Gastrocnemius medialis (tissue), 4 donors: ENCODE data around the gene WDR64. TPM values are rescaled to one million over a fixed set of nuclear protein-coding genes. Genes with fewer than 3 reads are reported as not detected.

Experiments used
- ATAC-seq, 2 donors: fragments of 150-250 bp; one replicate each; pipeline ENCODE4 v1.9.1; 2016
- DNase-seq, 2 donors: peaks; one replicate each; pipeline ENCODE4 v3.0.0-alpha.2; 2019
- H3K27ac ChIP-seq, 4 donors: fragments of 200-600 bp; sonication (generic); 1 replicate in 1 of 4; 2 replicates in 3 of 4; pipeline ENCODE4 v1.5.1; 2016 to 2018; ENCODE audit warnings: mild to moderate bottlenecking in 2 of 4, moderate library complexity in 1 of 4
- H3K27me3 ChIP-seq, 3 donors: fragments of 200-600 bp; sonication (generic) in 2 of 3; 1 replicate in 1 of 3; 2 replicates in 2 of 3; pipeline versions ENCODE4 v1.5.1 to v1.6.0; 2016 to 2019; ENCODE audit warnings: mild to moderate bottlenecking in 1 of 3, moderate library complexity in 1 of 3
- H3K36me3 ChIP-seq, 2 donors: fragments of 200-600 bp; sonication (generic) in 1 of 2; one replicate each; pipeline ENCODE4 v1.5.1; 2017 to 2018
- H3K4me1 ChIP-seq, 2 donors: fragments of 200-600 bp; sonication (generic) in 1 of 2; one replicate each; pipeline ENCODE4 v1.5.1; 2016 to 2017; ENCODE audit warnings: mild to moderate bottlenecking in 2 of 2
- H3K4me3 ChIP-seq, 4 donors: fragments of 200-600 bp; sonication (generic) in 3 of 4; 1 replicate in 1 of 4; 2 replicates in 3 of 4; pipeline ENCODE4 v1.5.1; 2016 to 2019; ENCODE audit warnings: mild to moderate bottlenecking in 2 of 4
- H3K9me3 ChIP-seq, 3 donors: fragments of 200-600 bp; sonication (generic) in 2 of 3; 1 replicate in 1 of 3; 2 replicates in 2 of 3; pipeline ENCODE4 v1.5.1; 2016 to 2019
- POLR2A ChIP-seq, 2 donors: fragments of 450-650 bp; IDR thresholded peaks; one replicate each; pipeline ENCODE4 v1.6.1; 2017; ENCODE audit warnings: antibody characterized with exemption in 2 of 2, mild to moderate bottlenecking in 2 of 2, moderate library complexity in 2 of 2
- in situ Hi-C, 4 donors: fragments of 200-750 bp; cut with MboI; loops; one replicate each; pipeline versions ENCODE4 v1.15.0 to v1.8.0; 2017; ENCODE audit warnings: low sequenced_read_pairs in 4 of 4
- intact Hi-C: fragments of 100-400 bp; cut with DNase I; formaldehyde crosslinking; loops from one replicate; pipeline ENCODE4 v1.15.1; 2023; ENCODE audit warnings: low total_unique reads
- total RNA-seq, 4 donors: library from RNA; depleted of rRNA; stranded (reverse); fragments of >200 nt; gene quantifications; one replicate each; pipeline versions ENCODE4 v1.1.0 to v1.2.3, GENCODE V29; 2016
- TF ChIP-seq, protein P1 (sequence below), 5 experiments: fragments of 450-650 bp in 3 of 5; fragments of 200-600 bp in 2 of 5; sonication (generic) in 2 of 5; IDR thresholded peaks in 4 of 5; conservative IDR thresholded peaks in 1 of 5; 1 replicate in 4 of 5; 2 replicates in 1 of 5; pipeline ENCODE4 v1.5.1; 2016 to 2019; ENCODE audit warnings: antibody characterized with exemption in 5 of 5, mild to moderate bottlenecking in 3 of 5, moderate library complexity in 3 of 5

WDR64 gene
- total RNA-seq, 4 donors from 2014 or later: 0.22 TPM; not detected in 3

- Histone ChIP-seq H3K4me1 (no peaks in the 10 kb centered on the region), H3K4me3 (no peak overlapping the region), H3K27me3 (no peaks in the 10 kb centered on the region), H3K36me3 (no peaks in the 10 kb centered on the region), H3K27ac (no peak overlapping the region), H3K9me3 (no peaks in the 10 kb centered on the region)
- DNase-seq (no peak), ATAC-seq (no peak)
- TF ChIP-seq POLR2A (IDR thresholded peaks at IDR 0.05): no peak
- TF ChIP-seq, protein P1, sequence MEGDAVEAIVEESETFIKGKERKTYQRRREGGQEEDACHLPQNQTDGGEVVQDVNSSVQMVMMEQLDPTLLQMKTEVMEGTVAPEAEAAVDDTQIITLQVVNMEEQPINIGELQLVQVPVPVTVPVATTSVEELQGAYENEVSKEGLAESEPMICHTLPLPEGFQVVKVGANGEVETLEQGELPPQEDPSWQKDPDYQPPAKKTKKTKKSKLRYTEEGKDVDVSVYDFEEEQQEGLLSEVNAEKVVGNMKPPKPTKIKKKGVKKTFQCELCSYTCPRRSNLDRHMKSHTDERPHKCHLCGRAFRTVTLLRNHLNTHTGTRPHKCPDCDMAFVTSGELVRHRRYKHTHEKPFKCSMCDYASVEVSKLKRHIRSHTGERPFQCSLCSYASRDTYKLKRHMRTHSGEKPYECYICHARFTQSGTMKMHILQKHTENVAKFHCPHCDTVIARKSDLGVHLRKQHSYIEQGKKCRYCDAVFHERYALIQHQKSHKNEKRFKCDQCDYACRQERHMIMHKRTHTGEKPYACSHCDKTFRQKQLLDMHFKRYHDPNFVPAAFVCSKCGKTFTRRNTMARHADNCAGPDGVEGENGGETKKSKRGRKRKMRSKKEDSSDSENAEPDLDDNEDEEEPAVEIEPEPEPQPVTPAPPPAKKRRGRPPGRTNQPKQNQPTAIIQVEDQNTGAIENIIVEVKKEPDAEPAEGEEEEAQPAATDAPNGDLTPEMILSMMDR (IDR thresholded peaks at IDR 0.05 in 4 of 5, conservative IDR thresholded peaks at IDR 0.05 in 1 of 5): no peak
- intact Hi-C loops: no loop called here
- in situ Hi-C loops: no loop called here
Observed at GRCh38 chr1:241717975-241718374, 65.9 kb downstream of the WDR64 start.

GRCh38 chr1:241721011-241721410 is 68.9 kb downstream of the WDR64 start:
- Histone ChIP-seq H3K9me3 (no peaks in the 10 kb centered on the region), H3K4me1 (no peaks in the 10 kb centered on the region), H3K27me3 (no peaks in the 10 kb centered on the region), H3K27ac (no peak overlapping the region), H3K36me3 (no peaks in the 10 kb centered on the region), H3K4me3 (no peak overlapping the region)
- TF ChIP-seq, protein P1 (IDR thresholded peaks at IDR 0.05 in 4 of 5, conservative IDR thresholded peaks at IDR 0.05 in 1 of 5): no peak
- no peak for TF ChIP-seq POLR2A (IDR thresholded peaks at IDR 0.05)
- in situ Hi-C loops: no loop called here
- DNase-seq (no peak), ATAC-seq (no peak)
- intact Hi-C loops: no loop called here

DNA sequence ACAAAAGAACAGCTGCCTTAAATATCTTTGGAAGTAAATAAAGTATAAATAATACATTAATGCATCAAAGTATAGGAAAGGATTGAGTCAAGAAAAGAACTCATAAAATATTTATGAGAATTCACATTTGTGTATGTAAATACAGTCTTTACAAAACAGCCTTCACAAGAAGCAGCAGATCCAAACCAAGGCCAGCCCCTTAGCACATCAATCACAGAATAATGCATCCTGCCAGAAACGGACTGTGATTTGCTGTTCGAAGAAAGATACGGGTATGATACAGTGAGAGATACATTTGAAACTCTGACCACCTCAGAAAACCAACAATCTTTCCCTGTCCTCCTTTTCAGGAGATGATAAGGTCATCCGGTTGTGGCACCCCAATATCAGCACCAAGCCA is 70.9 kb downstream of the WDR64 start:
- no peak overlapping the region for H3K4me3 ChIP-seq
- intact Hi-C loops: no loop called here
- H3K27ac ChIP-seq: no peak overlapping the region
- H3K4me1 ChIP-seq: no peaks in the 10 kb centered on the region
- H3K36me3 ChIP-seq: no peaks in the 10 kb centered on the region
- DNase-seq: no peak
- TF ChIP-seq POLR2A (IDR thresholded peaks at IDR 0.05): no peak
- TF ChIP-seq, protein P1 (IDR thresholded peaks at IDR 0.05 in 4 of 5, conservative IDR thresholded peaks at IDR 0.05 in 1 of 5): no peak
- in situ Hi-C loops: no loop called here
- H3K27me3 ChIP-seq: no peaks in the 10 kb centered on the region
- H3K9me3 ChIP-seq: no peaks in the 10 kb centered on the region
- ATAC-seq: no peak

DNA sequence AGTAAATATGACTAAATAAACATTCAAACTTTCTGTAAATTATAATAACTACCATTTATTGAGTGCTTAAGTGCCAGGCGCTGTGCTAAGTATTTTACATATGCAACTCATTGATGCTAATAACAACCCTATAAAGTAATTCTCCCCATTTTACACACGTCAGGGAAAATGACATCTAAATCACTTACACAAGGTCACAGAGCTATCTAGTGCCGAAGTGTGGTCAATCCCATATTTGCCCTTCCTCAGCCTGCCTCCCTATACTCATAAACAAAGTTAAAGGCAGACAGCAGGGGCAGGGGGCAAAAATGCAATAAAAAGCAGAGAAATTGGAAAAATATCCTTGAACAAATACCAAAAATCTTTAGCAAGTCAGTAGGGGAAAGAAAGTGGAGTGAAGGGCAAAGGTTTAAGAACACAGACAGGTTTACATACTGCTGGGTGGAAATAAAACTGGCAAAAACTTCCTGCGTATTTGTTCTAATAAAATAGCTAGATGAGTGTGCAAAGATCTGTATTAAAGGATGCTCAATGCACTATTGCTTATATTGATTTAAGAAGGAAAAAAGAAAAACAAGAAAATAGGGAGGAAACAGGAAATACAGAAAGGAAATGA is 72.8 kb downstream of the WDR64 start:
- Histone ChIP-seq H3K4me1 (no peaks in the 10 kb centered on the region), H3K27me3 (no peaks in the 10 kb centered on the region), H3K4me3 (no peak overlapping the region), H3K36me3 (no peaks in the 10 kb centered on the region), H3K9me3 (no peaks in the 10 kb centered on the region), H3K27ac (no peak overlapping the region)
- DNase-seq (no peak), ATAC-seq (no peak)
- TF ChIP-seq POLR2A (IDR thresholded peaks at IDR 0.05): no peak
- TF ChIP-seq, protein P1 (IDR thresholded peaks at IDR 0.05 in 4 of 5, conservative IDR thresholded peaks at IDR 0.05 in 1 of 5): no peak
- in situ Hi-C loops: no loop called here
- intact Hi-C loops: no loop called here

DNA sequence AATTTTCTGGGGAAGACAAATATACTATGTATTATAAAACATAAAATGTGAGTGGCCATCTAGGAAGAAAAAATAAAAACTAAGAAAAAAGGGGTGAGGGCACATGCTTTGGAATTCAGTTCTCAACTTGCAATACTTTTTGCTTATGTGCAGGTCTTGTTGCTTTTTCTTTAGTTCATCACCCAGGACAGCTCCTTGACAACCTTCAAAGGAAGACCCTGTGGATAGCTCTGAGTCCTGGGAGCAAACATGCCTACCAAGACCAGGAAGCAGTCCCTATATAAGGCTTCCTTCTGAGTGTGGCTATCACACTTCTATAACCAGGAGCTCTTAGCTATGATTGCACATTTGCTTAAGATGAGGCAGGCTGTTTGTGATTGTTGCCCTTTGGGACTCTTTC is 78.0 kb downstream of the WDR64 start:
- TF ChIP-seq POLR2A (IDR thresholded peaks at IDR 0.05): no peak
- TF ChIP-seq, protein P1 (IDR thresholded peaks at IDR 0.05 in 4 of 5, conservative IDR thresholded peaks at IDR 0.05 in 1 of 5): no peak
- no peaks in the 10 kb centered on the region for H3K9me3 ChIP-seq
- no peak for DNase-seq
- H3K4me3 ChIP-seq: no peak overlapping the region
- no peaks in the 10 kb centered on the region for H3K36me3 ChIP-seq
- intact Hi-C loops: no loop called here
- ATAC-seq: no peak
- no peaks in the 10 kb centered on the region for H3K27me3 ChIP-seq
- in situ Hi-C loops: no loop called here
- no peak overlapping the region for H3K27ac ChIP-seq
- H3K4me1 ChIP-seq: no peaks in the 10 kb centered on the region
